Kidney epithelial cell (primary cell): Measurements from ENCODE around the gene PER1. TPM values are rescaled to one million over a fixed set of nuclear protein-coding genes. Genes with fewer than 3 reads are reported as not detected.
A peak's percentile ranks its signal among the peaks of the same experiment; 100 is the strongest.

Experiments
- DNase-seq: peaks from one replicate; pipeline ENCODE4 v3.0.0-alpha.2; 2010; ENCODE audit warnings: low read depth
- H3K27me3 ChIP-seq: 2 replicates; pipeline ENCODE4 v1.6.0; 2011; ENCODE audit warnings: low read length; ENCODE audit not compliant: control insufficient read depth, insufficient read depth
- H3K36me3 ChIP-seq: 2 replicates; pipeline ENCODE4 v1.5.1; 2011; ENCODE audit warnings: low read length; ENCODE audit not compliant: control insufficient read depth, insufficient read depth
- H3K4me3 ChIP-seq: 2 replicates; pipeline ENCODE4 v1.5.1; 2011; ENCODE audit warnings: low read depth, mild to moderate bottlenecking, control low read depth, low read length
- CTCF ChIP-seq: IDR thresholded peaks from 2 replicates; pipeline ENCODE4 v1.5.1; 2011; ENCODE audit warnings: mild to moderate bottlenecking, moderate library complexity, low read length, control low read depth, inconsistent platforms; ENCODE audit not compliant: insufficient read depth, poor library complexity, severe bottlenecking
- total RNA-seq: library from RNA; depleted of rRNA; stranded (reverse); fragments of >200 nt; gene quantifications from 2 replicates; pipeline ENCODE4 v1.2.3, GENCODE V29; 2015

PER1 gene
- total RNA-seq, 1 donor from 2014 or later: 11.0 TPM

GRCh38 chr17:8151641-8152111 is 528 bp downstream of the PER1 start:
- Histone ChIP-seq H3K27me3 (no peaks in the 10 kb centered on the region), H3K4me3 (peak overlapping the region; percentile 62), H3K36me3 (peaks cover 2% of the 10 kb centered on the region)
- TF ChIP-seq CTCF: no peak
- no peak for DNase-seq

DNA sequence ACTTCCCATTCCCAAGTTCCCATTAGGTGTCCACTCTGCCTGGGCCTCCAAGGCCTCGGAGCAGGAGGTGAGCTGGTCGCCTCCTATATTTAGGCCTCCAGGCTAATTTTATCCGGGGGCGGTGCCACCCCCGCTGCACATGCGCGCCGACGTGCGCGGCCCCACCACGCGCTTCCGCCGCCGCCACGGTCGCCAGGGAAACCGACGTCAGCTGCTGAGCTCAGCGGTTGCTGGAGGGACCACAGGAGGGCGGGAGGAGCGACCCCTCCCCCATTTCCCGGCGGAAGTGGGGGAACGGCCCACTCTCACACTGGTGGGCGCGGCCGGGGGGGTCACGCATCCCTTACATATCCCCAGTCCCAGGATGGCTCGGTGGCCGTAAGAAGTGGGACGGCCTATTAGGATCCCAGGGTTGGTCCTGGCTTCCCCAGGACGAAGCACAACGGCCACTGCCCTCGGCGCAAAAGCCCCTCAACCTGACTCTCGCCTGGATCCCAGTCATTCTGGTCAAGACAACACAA is 1.0 kb downstream of the PER1 start:
- no peak for DNase-seq
- TF ChIP-seq CTCF: no peak
- Histone ChIP-seq H3K27me3 (no peaks in the 10 kb centered on the region), H3K4me3 (peak overlapping the region; percentile 62), H3K36me3 (peaks cover 4% of the 10 kb centered on the region)

GRCh38 chr17:8150194-8151119 is 1.7 kb downstream of the PER1 start:
- no peak for DNase-seq
- Histone ChIP-seq H3K36me3 (peaks cover 4% of the 10 kb centered on the region), H3K27me3 (no peaks in the 10 kb centered on the region), H3K4me3 (peak overlapping the region; percentile 62)
- TF ChIP-seq CTCF: no peak

GRCh38 chr17:8149419-8150193 is 2.6 kb downstream of the PER1 start:
- Histone ChIP-seq H3K36me3 (peaks cover 4% of the 10 kb centered on the region), H3K4me3 (no peak overlapping the region), H3K27me3 (no peaks in the 10 kb centered on the region)
- no peak for DNase-seq
- TF ChIP-seq CTCF: no peak

- no peak for DNase-seq
- no peak overlapping the region for H3K4me3 ChIP-seq
- no peaks in the 10 kb centered on the region for H3K27me3 ChIP-seq
- peaks cover 10% of the 10 kb centered on the region for H3K36me3 ChIP-seq
- TF ChIP-seq CTCF: no peak
Observed at GRCh38 chr17:8148560-8148959, 3.6 kb downstream of the PER1 start.
